Measurements from ENCODE around the gene ACO2.

The ACO2 gene

DNA sequence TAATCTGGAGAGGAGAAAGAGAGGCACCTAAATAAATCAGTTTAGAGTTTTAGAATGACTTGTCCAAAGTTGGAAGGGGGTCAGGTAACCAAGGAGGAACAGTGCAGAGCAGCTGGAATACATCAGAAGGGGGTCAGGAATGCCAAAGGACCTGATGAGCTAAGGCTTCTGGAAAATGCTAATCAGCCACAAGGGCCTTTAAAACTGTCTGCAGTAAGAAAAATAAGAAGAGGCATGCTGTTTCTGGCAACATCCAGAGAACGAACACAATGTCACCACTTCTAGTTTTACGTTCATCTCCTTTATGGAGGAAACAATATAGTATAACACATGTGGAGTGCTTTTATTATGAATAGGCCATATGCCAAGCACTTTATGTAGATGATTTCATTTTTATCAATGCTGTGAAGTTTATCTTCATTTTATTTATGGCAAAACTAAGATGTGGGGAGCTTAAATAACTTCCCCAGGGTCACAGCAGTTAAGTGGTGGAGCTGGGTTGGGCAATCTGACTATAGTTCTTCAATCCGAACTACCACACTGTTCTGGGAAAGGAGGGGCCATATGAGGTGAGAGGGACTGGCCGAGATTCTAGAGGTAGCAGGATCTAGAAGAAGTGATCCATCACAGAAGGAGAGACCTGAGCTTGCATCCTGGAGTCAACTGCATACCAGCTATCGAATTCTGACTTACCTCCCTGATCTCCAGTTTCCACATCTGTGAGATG, 22.6 kb downstream of the ACO2 start:
- no peak for DNase-seq

GRCh38 chr22:41498303-41498835, 29.5 kb downstream of the ACO2 start:
- no peak for DNase-seq

DNA sequence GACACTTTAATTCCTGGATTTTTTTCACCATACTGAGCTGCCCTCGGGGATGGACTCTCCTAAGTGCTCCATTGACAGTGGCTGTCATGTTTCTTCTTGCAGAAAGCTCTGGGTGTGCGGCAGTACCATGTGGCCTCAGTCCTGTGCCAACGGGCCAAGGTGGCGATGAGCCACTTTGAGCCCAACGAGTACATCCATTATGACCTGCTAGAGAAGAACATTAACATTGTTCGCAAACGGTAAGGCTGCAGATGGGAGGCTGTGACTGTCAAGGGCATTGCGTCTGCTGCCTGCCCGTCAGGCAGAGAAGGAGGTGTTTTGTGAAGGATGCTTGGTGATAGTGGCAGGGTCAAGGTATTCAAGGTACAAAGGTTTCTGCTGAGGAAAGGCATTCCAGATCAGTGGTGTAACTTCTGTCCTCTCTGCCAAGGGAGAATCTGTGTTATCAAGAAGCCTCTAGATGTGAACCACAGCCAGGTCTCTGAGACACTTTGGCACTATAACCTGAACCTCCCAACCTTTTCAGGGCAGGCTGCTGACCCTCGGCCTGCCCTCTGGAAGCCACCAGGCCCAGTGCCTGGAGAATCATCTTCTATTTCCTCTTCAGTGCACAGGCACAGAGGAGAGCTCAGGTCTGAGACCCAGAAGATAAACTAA, 30.8 kb downstream of the ACO2 start:
- no peak for DNase-seq

DNA sequence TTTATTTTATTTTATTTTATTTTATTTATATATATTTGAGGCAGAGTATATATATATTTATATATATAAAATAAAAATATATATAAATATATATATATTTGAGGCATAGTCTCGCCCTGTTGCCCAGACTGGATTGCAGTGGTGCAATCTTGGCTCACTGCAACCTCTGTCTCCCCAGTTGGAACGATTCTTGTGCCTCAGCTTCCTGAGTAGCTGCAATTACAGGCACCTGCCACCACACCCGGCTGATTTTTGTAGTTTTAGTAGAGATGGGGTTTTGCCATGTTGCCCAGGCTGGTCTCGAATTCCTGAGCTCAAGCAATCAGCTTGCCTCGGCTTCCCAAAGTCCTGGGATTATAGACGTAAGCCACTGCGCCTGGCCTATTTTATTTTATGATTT, 31.4 kb downstream of the ACO2 start:
- DNase-seq = no peak

- DNase-seq = peak; percentile 31
These were observed 32.3 kb downstream of the ACO2 start for GRCh38 chr22:41501209-41501608.

DNA sequence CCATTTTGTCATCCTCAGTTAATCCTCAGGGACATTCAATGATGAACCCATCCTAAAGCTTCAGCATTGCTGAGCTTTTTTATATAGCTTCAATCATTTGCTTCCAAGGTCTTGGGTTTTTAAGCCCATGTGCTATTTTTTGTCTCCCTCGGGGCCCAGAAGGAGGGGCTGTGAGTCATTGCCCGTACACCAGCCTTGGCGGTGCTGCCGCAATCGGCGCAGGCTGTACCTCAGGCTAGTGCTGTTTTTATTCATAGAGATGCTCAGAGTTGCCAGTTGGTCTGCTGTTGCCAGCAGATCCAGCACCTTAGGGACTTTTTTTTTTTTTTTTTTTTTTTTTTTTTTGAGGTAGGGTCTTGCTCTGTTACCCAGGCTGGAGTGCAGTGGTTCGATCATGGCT, 35.5 kb downstream of the ACO2 start:
- DNase-seq = no peak

DNA sequence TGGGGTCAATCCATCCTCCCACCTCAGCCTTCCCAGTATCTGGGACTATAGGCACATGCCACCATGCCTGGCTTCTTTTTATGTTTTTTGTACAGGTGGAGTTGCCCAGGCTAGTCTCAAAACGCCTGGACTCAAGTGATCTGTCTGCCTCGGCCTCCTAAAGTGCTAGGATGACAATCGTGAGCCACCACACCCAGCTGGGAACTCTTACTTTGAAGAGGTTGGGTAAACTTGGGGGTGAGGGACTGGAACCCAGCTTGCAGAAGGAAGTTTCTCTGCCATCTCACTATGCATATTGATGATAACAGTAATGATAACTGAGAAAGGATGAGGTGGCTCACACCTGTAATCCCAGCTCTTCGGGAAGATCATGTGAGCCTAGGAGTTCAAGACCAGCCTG, 35.9 kb downstream of the ACO2 start:
- no peak for DNase-seq

DNA sequence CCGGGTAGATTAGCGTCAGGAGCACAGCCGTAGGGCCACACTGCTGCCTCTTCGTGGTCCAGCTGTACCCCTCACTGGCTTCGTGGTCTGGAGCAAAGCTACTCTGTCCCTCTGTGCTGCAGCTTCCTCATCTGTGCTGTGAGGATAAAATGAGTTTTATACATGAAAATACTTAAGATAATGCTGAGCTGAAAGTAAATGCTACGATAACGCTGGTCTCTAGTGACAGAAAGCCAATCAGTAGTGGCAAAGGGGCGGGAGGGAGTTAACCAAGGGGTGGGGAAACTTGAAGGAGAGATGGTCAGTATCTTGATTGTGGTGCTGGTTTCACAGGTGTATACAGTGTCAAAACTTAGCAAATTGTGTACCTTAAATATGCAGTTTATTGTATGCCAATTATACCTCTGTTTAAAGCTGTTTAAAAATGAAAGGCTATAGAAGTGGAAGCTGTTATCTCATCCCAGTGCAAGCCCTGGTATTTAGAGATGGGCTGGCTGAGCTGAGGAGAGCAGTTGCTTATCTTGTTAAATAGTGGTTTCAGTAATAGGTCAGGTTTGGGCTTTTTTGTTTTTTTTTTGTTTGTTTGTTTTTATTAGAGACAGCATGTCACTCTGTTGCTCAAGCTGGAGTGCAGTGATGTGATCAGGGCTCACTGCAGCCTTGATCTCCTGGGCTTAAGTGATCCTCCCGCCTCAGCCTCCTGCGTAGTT, 36.7 kb downstream of the ACO2 start:
- no peak for DNase-seq

- no peak for DNase-seq
These were observed 38.6 kb downstream of the ACO2 start for GRCh38 chr22:41507330-41508063.

- no peak for DNase-seq
These were observed 39.9 kb downstream of the ACO2 start for GRCh38 chr22:41508770-41509170.

- DNase-seq = no peak
These were observed 42.6 kb downstream of the ACO2 start for GRCh38 chr22:41511521-41511968.

DNA sequence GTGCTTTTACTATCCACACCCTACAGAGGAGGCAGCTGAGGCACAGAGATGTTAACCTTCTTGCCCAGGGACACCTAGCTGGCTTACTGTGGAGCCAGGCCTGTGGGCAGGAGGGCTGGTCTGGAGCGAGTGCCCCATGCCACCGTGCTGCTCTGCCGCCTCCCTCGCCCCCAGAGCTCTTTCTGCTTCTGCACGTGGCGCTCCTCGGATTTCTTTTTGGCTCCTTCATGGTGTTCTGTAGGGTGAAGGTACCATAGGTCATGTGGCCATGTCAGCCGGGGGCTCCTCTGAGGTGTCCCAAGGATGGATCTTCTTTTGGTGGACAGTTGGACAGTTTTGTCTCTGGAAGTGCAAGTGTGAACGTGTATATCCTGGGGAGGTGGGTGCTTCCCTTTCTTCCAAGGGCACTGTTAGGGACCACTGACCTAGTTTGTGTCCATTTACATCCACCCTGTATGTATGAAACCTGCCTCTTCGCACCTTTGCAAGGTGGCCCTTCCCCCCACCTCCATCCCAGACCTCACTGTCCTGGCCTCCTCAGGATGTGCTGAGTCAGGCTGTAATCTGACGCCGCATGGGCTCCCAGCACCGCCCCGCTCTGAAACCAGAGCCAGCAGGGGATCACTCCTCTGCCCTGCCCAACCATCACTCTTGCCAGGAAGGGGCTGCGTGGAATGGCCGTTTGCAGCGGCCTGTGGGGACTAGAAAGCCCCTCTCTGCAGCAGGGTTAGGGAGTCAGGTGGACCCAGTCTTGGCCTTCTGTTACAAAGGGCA, 43.7 kb downstream of the ACO2 start:
- no peak for DNase-seq

DNA sequence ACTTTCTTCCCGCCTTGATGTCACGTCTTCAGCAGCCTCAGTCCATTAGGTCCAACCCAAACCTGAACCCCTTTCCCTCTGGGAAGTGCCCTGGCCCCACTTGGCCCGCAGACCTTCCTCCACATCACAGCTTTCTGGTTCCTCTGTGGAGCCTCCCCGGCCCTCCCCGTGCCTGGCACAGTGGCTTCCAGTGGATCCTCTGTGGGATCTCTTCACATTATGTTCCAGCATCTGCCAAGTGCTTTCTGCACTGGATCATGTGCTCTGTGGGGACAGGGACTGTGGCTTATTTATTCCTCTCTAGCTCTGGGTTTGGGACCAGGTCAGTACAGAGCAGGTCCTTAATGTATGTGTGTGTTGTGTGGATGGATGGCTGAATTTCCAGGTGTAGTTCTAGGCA, 44.5 kb downstream of the ACO2 start:
- no peak for DNase-seq

- no peak for DNase-seq
These were observed 47.5 kb downstream of the ACO2 start for GRCh38 chr22:41516462-41516861.

DNA sequence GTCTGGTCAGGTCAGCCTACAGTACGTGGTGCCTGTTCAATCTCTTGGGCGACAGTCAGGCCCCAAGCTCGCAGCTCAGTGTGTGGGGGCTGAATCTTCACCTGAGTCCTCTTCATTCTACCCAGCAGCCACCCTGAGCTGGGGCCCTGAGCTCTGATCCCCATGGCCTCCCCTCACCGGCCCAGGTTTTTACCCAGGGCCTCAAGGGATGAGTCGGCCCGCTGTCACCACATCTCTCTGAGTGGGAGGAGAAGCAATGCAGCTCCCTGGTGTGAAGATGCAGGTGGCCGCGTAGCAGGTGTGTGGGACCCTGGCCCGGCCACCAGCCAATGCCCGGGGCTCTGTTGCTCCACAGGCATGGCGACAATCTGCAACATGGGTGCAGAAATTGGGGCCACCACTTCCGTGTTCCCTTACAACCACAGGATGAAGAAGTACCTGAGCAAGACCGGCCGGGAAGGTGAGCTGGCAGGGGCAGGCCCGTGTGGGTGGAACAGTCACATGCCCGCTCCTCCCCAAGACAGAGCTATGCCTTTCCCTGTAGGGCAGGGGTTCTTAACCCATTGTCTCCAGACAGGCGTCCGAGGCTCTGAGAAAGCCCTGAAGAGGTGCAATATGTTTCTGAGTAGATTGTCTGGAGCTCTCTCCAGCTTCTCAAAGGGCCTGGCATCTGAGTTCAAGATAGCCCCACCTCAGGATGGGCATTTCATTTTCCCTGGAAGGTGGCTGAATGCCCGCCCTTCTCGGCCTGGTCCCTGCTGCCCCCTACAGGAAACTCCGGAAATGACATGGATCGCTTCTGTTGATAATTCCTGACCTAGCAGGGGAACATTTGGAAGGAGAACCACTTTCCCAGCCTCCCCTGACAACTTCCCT, 48.5 kb downstream of the ACO2 start:
- no peak for DNase-seq

GRCh38 chr22:41518048-41518347, 49.1 kb downstream of the ACO2 start:
- no peak for DNase-seq

DNA sequence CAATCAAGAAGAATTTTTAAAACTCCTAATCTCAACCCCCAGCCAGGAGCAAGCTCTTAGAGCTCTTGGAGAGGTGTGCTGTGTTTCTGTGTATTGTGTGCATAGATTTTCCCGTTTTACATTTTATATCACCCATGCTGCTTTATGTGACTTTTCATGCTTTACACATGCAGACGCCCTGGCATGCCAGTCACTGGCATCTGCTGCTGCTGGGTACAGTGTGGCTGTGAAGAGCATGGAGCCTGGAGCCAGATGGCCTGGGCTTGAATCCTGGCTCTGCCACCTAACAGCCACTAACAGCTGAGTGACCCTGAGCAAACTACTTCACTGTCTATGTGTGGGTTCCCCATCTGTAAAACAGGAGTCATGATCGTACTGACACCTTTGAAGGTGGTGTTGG, 52.2 kb downstream of the ACO2 start:
- DNase-seq = no peak

- no peak for DNase-seq
These were observed 53.9 kb downstream of the ACO2 start for GRCh38 chr22:41522813-41523212.

- no peak for DNase-seq
These were observed 54.7 kb downstream of the ACO2 start for GRCh38 chr22:41523464-41524221.

DNA sequence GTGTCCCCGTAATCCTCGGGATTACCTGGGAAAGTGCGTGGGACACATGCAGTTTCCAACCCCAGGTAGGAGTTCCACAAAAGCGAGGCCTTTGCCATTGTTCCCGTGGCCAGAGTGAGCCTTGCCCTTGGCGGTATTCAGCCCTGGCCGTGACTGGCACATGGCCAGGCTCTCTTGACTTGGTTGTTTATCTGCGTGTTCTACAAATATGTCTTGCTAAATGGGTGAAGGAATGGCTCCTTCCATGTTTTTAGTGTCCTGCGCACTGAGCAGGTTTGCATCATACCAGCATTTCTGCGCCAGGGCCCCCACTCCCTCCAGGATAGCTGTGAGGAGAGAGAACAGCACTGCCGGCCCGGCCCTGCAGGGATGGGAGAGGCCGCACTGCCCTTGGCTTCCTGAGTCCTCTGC, 55.3 kb downstream of the ACO2 start:
- DNase-seq = no peak
